GM18909 (cell line): ENCODE data around the gene LCMT1.
A peak's percentile ranks its signal among the peaks of the same experiment; 100 is the strongest.
"Not testable (repeated sequence)": the region's sequence is repeated elsewhere in the genome, so short reads cannot be mapped to it uniquely, and the experiment has no call there.

Experiments used
- ATAC-seq: cut with Tn5 transposase; IDR thresholded peaks from one replicate; pipeline ENCODE4 v1.9.1; 2021; ENCODE audit warnings: mild to moderate bottlenecking; ENCODE audit not compliant: unreplicated experiment, poor library complexity

The LCMT1 gene

DNA sequence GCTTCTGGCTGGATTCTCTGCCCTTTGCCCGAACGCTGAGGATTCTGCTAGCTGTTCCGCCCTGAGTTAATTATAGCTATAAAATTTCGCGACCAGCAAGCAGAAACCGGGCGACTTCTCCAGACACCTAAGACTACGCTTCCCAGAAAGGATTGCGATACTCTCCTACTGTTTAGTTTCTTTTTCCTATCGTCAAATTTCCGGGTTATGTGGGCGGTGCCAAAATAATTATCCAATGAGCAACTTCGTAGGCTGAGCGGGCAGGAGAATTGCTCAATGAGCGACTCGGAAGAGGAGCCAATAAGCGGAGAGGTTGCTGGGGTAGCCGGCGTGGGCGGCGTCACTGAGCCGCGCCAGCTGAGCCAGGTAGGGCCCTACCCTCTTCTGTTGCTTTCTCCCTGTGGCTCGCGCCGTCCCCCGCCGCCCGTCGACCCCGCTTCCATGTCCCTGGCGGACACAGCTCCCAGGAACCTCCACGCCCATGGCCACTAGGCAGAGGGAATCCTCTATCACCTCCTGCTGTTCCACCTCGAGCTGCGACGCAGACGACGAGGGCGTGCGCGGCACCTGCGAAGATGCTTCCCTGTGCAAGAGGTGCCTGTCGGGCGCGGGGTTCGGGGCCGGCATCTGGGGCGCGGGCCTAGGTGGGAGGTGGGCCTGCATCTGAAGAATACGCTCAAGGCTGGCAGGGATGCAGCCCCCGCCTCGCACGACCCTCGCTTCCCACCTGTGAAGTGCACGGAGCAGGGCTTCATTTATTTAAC lies at the start of gene LCMT1:
LCMT1 (plus strand) TSS at position 340 of the 764 bp plus-strand sequence; CDS start at position 482, 142 bp downstream.
- ATAC-seq, result peak; percentile 92

GRCh38 chr16:25063102-25063501 lies 48.4 kb upstream of the LCMT1 start:
- no peak for ATAC-seq

- no peak for ATAC-seq
Observed at GRCh38 chr16:25063865-25064264, 47.7 kb upstream of the LCMT1 start.

GRCh38 chr16:25064281-25064680 lies 47.3 kb upstream of the LCMT1 start:
- not testable (repeated sequence) for ATAC-seq

- ATAC-seq, result no peak
Observed at GRCh38 chr16:25064937-25065336, 46.6 kb upstream of the LCMT1 start.

- no peak for ATAC-seq
Observed at GRCh38 chr16:25065899-25066298, 45.6 kb upstream of the LCMT1 start.

DNA sequence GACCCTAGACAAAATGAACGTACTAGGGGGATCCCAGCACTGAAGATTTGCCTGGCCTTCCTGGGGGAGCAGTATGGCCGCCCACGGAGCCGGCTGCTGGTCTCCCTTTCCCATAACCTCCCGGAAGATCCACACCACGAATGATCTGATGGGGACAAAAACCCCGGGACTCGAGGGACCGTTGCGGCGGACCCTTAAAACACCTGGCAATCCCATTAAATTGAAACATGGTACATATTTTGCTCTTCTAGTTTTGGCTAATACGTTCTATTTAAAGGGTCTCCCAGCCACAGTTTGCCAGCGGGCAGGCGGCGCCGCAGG lies 45.2 kb upstream of the LCMT1 start:
- ATAC-seq, result no peak

DNA sequence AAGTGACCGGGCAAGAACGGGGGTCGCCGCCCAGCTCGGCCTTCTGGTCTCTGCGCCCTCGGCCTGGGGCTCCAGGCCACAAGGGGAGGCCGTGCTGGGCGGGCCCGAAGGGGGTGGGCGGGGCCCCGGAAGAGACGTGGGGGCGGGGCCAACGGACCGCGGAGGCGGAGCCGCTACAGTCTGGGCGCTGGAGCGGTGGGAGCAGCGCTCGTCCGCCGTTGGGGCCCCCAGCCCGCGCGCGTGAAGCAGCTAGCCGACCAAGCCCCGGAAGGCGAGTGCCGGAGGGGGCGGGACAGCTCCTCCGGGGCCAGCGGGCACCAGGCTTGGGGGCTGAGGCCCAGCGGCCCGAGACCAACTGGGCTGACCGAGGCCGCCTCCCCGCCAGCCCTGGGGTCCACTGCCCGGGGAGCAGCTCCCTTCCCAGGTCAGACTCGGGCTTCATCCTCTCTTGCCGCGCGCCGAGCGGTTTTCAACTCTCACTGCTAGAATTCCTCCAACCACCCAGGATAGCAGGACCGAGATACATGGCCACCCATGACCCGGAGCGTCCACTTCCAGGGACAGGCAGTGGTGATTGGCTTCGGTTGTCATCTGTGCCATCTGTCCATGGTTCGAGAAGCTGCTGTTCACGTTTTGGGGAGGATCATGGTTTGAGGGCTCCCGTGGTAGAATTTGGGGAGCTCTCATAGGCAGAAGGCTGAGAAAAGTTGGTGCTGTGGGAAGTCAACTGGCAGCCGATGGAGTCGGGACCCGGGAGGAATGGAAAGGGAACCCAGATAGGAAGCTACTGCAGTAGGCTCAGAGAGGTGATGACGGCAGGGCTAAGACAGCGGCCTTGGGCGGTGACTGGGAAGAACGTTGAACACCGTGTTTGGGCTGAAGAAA lies 44.6 kb upstream of the LCMT1 start:
- peak; percentile 93 for ATAC-seq

GRCh38 chr16:25073854-25074253 lies 37.7 kb upstream of the LCMT1 start:
- ATAC-seq, result no peak

DNA sequence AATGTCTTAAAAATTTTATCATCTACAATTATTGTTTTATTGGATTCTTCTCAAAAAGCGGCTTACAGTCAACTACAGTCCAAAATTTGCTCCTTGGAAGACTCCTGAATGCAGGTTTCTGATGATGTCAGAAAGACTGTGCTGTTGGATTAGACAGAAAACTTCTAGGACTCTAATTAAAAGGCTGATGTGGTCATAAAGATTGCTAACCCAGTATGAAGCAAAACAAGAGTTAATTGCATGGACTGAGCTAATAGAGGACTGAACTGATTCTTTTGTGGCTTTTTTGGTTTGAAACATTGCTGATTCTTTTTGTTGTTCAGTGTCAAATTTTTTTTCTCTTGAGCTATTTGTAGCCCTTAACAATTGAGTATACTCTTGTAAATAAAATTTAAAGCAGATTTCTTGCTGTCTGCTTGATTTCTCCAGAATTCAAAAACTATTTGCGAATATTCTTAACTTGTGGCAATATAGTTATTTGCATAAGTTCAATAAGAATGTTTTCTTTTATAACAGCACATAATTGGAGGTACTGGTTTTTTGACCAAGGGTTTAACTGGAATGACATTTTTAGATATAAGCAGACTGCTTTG lies 33.1 kb upstream of the LCMT1 start:
- ATAC-seq, result no peak

DNA sequence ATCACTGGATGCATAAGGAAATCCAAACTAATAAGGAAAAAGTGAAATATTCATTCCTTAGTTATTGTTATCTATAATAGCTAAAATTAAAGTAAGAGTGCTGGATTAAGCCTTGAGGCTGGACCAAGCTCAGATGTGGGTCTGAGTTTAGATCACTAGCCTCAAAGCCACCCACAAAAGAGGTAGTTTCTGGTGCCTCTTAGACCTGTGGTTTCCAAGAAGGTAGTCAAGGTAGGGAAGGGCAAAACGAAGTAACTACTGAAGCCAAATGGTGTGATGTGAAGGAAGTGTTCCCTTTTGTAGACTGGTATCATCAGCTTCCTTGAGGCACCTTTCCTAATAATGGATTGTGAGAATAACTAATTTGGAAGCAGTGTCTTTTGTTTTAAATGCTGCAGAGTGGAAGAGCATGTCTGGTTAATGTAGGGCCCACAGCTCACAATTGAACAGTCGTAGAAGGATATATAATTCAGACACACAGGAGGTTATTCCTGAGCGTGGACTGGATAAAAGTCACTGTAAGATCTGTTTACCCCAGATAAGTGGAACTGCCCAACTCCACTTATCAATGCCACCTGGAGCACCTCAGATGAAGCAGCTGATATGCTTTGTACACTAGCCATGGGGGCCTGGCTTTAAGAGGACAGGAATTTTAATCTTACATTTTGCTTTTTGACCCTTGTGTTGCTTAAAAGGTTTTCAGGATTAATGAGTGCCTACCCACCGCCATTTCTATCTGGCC lies 31.7 kb upstream of the LCMT1 start:
- no peak for ATAC-seq

DNA sequence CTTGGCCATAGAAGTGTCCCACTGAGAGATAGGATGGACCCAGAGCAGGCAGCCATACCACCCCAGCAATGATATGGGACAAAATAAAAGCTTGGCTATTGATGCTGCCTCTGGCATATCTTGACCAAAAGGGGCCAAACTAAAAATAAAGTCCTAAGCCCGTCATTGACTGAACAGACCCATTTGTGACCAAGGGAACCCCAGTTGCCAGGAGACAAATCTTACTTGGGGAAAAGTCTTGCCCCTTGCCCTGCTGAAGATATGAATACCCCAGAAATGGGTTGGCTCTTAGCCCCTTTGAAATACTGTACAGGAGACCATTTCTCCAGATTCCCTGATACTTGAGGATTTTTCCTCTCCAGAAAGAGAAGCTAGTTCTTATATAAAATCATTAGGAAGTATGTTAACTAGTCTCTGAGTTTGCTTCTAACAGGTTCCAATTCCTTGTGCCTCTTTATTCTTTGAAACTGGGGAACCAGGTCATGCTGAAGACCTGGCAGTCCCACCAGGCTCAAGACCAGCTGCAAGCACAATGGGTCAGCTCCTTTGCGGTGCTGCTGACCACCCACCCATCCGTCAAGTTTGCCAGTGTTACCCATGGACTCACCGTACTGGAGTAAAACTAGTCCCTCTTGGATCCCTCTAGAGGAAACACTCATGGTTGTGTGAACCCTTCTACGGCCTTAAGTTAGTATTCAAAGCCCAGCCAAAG lies 31.0 kb upstream of the LCMT1 start:
- ATAC-seq, result no peak

DNA sequence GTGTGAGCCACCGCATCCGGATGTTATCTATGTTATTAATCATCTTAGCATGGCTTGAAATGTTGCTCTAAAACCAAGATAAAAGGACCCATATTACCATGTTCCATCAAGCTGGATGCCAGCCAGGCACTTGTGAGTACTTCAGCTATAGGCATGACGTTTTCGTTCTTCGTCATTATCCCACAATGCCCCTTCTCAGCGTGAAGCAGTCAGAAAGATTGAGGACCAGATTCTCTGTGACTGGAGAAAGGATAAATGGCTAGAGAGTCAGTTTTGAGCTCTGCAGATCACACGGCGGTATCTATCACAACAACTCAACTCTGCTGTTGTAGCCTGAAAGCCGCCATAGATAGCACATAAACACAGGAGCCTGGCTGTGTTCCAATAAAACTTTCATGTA lies 29.8 kb upstream of the LCMT1 start:
- ATAC-seq, result no peak

DNA sequence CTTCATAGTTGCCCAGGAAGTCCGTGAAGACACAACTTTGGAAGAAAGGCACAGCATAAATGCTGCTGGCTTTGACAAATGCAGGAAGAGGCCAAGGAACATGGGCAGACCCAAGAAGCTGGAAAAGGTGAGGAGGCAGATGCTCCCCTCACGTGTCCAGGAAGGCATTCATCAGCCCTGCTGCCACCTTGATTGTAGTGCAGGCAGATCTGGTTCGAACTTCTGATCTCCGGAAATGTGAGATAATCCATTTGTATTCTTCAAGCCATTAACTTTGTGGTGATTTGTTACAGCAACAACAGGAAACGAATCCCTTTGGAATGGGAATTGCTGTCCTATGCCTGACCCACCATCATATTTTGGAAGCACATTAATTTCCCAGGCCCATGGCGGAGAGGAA lies 28.5 kb upstream of the LCMT1 start:
- no peak for ATAC-seq

GRCh38 chr16:25083701-25084100 lies 27.8 kb upstream of the LCMT1 start:
- ATAC-seq, result no peak

DNA sequence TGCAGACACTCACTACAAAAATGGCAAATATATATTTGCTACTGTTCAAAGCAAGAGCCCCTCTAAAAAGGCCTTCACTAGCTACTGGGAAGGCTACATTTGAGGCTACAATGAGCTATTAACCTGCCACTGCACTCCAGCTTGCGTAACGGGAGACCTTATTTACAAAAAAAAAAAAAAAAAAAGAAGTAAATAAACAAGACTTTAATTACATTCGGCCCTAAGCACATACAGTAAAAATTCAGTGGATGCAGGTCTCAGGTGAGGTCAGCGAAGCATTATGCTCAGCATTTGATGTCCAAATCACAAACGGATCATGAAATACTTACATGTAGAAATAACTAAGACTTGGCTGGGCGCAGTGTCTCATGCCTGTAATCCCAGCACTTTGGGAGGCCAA lies 26.7 kb upstream of the LCMT1 start:
- no peak for ATAC-seq

- ATAC-seq, result no peak
Observed at GRCh38 chr16:25087761-25088160, 23.8 kb upstream of the LCMT1 start.

GRCh38 chr16:25089351-25089750 lies 22.2 kb upstream of the LCMT1 start:
- no peak for ATAC-seq

DNA sequence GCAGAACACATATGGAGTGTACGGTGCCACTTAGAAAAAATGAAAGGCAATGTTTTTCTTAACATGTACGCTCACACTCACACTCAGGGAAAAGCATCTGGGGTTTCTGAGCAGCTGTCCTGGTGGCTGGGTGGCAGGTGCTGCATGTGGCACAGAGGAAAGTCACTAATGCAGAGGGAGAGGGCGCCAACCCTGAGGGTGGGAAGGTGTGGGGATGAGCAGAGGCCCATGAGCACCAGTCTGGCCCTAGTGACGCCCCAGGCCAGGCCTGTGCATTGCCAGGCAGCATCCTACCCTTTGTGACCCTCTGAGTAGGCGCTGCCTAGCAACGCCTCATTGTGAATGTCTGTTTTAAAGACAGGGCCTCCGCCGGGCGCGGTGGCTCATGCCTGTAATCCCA lies 19.1 kb upstream of the LCMT1 start:
- ATAC-seq, result no peak
